Calu3 (cell line): ENCODE results near the gene INAFM1. TPM values are rescaled to one million over a fixed set of nuclear protein-coding genes. Genes with fewer than 3 reads are reported as not detected.

Experiments
- BruUV-seq: library from RNA; stranded (reverse); fragments of 400-500 nt; replicated peaks from 2 replicates; lab custom pipeline; 2021; lab: Mats Ljungman, UMichigan
- CTCF ChIA-PET: fragments of 300-600 bp; sonication (Branson Sonifier 250); formaldehyde crosslinking; loops from one replicate; lab custom pipeline; 2022; ENCODE audit warnings: antibody characterized with exemption; lab: Charles Lee
- DNase-seq: peaks from one replicate; pipeline ENCODE4 v3.0.0; 2022
- H3K27ac Mint-ChIP-seq: one replicate; pipeline ENCODE4 v1.8.0; 2022; ENCODE audit warnings: mixed read lengths; ENCODE audit not compliant: unreplicated experiment
- H3K27me3 Mint-ChIP-seq: one replicate; pipeline ENCODE4 v1.8.0; 2022; ENCODE audit warnings: mixed read lengths; ENCODE audit not compliant: unreplicated experiment
- H3K36me3 Mint-ChIP-seq: one replicate; pipeline ENCODE4 v1.8.0; 2022; ENCODE audit warnings: mild to moderate bottlenecking, moderate library complexity, mixed read lengths; ENCODE audit not compliant: insufficient read depth, unreplicated experiment
- H3K4me1 Mint-ChIP-seq: one replicate; pipeline ENCODE4 v1.8.0; 2022; ENCODE audit warnings: mild to moderate bottlenecking, low read depth, mixed read lengths; ENCODE audit not compliant: unreplicated experiment
- H3K4me3 Mint-ChIP-seq: one replicate; pipeline ENCODE4 v1.8.0; 2022; ENCODE audit warnings: mild to moderate bottlenecking, low read depth, moderate library complexity, mixed read lengths; ENCODE audit not compliant: unreplicated experiment
- H3K9me3 Mint-ChIP-seq: one replicate; pipeline ENCODE4 v1.8.0; 2022; ENCODE audit warnings: low read depth, mixed read lengths; ENCODE audit not compliant: unreplicated experiment
- intact Hi-C: fragments of 100-400 bp; cut with micrococcal nuclease; formaldehyde crosslinking; loops from one replicate; pipeline ENCODE4 v1.10.0; 2022; ENCODE audit not compliant: unreplicated experiment
- total RNA-seq: library from RNA; stranded (reverse); gene quantifications from 2 replicates; pipeline ENCODE4 v1.2.3, GENCODE V29; 2022
- TF ChIP-seq, protein P1 (sequence below): fragments of 200-600 bp; IDR thresholded peaks from one replicate; pipeline ENCODE4 v1.8.0; 2022; ENCODE audit warnings: antibody characterized with exemption; ENCODE audit not compliant: unreplicated experiment

The INAFM1 gene
- total RNA-seq, 1 experiment from 2014 or later: 13.9 TPM

DNA sequence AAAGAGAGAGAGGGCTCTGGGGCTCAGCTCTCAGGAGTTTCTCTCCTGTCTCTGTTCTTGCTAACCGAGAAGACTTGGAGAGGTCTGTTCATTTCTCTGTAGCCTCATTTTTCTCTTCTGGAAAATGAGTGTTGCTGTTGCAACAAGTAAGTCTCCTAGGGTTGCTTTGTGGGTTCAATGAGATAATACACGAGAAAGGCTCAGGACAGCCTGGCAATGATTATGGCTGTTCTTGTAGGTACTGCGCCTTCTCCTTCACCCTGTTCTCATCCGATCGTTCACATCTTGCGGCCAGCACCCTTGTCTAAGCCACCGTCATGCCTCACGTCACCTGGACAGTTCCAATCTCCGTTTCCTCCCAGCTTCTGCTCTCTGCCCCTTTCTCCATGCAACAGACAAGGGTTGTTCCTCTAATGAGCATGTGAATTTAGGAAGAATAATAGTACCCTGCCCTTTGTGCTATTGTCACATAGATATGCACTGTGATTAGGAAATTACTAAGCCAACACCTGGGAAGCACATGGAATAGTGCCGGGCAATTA is 39.1 kb downstream of the INAFM1 start:
- BruUV-seq: no TSS peak
- DNase-seq: no peak
- Mint-ChIP-seq H3K4me3 (no peak overlapping the region), H3K9me3 (no peaks in the 10 kb centered on the region), H3K4me1 (peaks cover 36% of the 10 kb centered on the region), H3K36me3 (peaks cover 30% of the 10 kb centered on the region), H3K27me3 (peaks cover 13% of the 10 kb centered on the region), H3K27ac (peak overlapping the region; percentile 78)
- TF ChIP-seq, protein P1, sequence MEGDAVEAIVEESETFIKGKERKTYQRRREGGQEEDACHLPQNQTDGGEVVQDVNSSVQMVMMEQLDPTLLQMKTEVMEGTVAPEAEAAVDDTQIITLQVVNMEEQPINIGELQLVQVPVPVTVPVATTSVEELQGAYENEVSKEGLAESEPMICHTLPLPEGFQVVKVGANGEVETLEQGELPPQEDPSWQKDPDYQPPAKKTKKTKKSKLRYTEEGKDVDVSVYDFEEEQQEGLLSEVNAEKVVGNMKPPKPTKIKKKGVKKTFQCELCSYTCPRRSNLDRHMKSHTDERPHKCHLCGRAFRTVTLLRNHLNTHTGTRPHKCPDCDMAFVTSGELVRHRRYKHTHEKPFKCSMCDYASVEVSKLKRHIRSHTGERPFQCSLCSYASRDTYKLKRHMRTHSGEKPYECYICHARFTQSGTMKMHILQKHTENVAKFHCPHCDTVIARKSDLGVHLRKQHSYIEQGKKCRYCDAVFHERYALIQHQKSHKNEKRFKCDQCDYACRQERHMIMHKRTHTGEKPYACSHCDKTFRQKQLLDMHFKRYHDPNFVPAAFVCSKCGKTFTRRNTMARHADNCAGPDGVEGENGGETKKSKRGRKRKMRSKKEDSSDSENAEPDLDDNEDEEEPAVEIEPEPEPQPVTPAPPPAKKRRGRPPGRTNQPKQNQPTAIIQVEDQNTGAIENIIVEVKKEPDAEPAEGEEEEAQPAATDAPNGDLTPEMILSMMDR: no peak
- intact Hi-C loops: no loop called here
- CTCF ChIA-PET: interaction anchor here (0.7 to 1.2 kb wide), 3 partner anchors 8 to 201 kb away, joined by 3 to 4 read pairs (median 4); partner anchors contain the start of genes DHX34 and ZC3H4

DNA sequence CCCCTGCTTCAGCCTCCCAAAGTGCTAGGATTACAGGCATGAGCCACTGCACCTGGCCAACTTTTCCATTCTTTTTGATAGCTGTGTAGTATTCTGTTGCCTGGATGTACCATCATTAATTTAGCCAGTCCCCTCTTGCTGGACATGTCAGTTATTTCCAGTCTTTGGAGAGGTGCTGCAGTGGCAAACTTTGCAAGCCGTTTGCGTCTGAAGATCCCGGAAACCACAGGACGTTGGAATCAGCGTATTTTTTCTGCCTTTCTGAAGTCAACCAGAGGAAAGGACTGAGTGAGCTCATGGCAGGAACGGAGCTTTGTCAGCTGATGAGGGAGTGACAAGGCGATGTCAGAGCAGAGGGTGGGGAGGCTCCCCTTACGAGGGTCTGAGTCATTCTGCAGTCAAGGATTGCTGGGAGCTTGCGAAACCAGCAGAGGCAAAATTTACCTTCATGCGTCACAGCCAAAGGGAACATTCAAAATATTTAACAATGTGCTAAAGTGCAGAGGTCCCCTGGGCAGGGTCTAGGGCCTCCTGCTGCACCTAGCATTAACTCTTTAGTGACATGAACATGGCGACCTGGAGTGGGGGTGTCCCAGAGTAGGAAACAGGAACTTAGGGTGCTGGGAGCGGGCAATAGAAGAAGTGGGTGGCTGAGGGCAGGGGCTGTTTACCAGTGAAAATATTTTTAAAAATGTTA is 40.6 kb downstream of the INAFM1 start:
- no TSS peak for BruUV-seq
- H3K4me1 Mint-ChIP-seq: peaks cover 36% of the 10 kb centered on the region
- no peaks in the 10 kb centered on the region for H3K9me3 Mint-ChIP-seq
- TF ChIP-seq, protein P1: no peak
- DNase-seq: peak; percentile 87
- H3K27me3 Mint-ChIP-seq: peaks cover 7% of the 10 kb centered on the region
- intact Hi-C loops: no loop called here
- peaks cover 24% of the 10 kb centered on the region for H3K36me3 Mint-ChIP-seq
- H3K4me3 Mint-ChIP-seq: peak overlapping the region; percentile 39
- H3K27ac Mint-ChIP-seq: peak overlapping the region; percentile 74
- CTCF ChIA-PET: interaction anchor here (0.6 to 1.4 kb wide), 4 partner anchors 10 to 207 kb away, joined by 3 to 7 read pairs (median 4); partner anchors contain the start of gene DHX34

DNA sequence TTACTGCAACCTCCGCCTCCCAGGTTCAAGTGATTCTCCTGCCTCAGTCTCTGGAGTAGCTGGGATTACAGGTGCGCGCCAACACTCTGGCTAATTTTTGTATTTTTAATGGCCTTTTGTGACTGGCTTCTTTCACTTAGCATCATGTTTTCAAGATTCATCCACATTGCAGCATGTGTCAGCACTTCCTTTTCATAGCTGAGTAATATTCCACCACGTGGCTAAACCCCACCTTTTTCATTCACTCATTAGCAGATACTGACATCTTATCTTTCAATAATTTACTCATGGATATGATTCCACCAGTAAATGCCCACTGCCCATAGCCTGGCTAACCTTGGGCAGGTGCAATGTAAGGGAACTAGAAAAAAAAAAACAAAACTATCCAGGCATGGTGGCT is 41.8 kb downstream of the INAFM1 start:
- Mint-ChIP-seq H3K4me3 (no peak overlapping the region), H3K27me3 (peaks cover 17% of the 10 kb centered on the region), H3K9me3 (no peaks in the 10 kb centered on the region), H3K27ac (peak overlapping the region; percentile 74), H3K4me1 (peaks cover 36% of the 10 kb centered on the region), H3K36me3 (peaks cover 24% of the 10 kb centered on the region)
- CTCF ChIA-PET: no interaction called here
- intact Hi-C loops: no loop called here
- no TSS peak for BruUV-seq
- DNase-seq: no peak
- TF ChIP-seq, protein P1: no peak

DNA sequence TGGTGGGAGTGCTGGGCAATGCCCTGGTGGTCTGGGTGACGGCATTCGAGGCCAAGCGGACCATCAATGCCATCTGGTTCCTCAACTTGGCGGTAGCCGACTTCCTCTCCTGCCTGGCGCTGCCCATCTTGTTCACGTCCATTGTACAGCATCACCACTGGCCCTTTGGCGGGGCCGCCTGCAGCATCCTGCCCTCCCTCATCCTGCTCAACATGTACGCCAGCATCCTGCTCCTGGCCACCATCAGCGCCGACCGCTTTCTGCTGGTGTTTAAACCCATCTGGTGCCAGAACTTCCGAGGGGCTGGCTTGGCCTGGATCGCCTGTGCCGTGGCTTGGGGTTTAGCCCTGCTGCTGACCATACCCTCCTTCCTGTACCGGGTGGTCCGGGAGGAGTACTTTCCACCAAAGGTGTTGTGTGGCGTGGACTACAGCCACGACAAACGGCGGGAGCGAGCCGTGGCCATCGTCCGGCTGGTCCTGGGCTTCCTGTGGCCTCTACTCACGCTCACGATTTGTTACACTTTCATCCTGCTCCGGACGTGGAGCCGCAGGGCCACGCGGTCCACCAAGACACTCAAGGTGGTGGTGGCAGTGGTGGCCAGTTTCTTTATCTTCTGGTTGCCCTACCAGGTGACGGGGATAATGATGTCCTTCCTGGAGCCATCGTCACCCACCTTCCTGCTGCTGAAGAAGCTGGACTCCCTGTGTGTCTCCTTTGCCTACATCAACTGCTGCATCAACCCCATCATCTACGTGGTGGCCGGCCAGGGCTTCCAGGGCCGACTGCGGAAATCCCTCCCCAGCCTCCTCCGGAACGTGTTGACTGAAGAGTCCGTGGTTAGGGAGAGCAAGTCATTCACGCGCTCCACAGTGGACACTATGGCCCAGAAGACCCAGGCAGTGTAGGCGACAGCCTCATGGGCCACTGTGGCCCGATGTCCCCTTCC is 45.5 kb downstream of the INAFM1 start:
- peaks cover 54% of the 10 kb centered on the region for H3K27me3 Mint-ChIP-seq
- BruUV-seq: no TSS peak
- peaks cover 13% of the 10 kb centered on the region for H3K36me3 Mint-ChIP-seq
- no peak for DNase-seq
- CTCF ChIA-PET: no interaction called here
- H3K4me1 Mint-ChIP-seq: peaks cover 15% of the 10 kb centered on the region
- no peaks in the 10 kb centered on the region for H3K9me3 Mint-ChIP-seq
- intact Hi-C loops: no loop called here
- H3K27ac Mint-ChIP-seq: no peak overlapping the region
- TF ChIP-seq, protein P1: no peak
- no peak overlapping the region for H3K4me3 Mint-ChIP-seq
